Activated T-cell treated with anti-CD3 and anti-CD28 coated beads, Interleukin-2, amount 50 U/mL, for 4 hours (primary cell): ENCODE results near the gene WNT2. TPM values are rescaled to one million over a fixed set of nuclear protein-coding genes. Genes with fewer than 3 reads are reported as not detected.

ENCODE experiments used
- ATAC-seq, 2 donors: fragments of 200-7000 bp; cut with Tn5 transposase; one replicate each; pipeline ENCODE4 v1.10.0; 2021
- DNase-seq: peaks from one replicate; pipeline ENCODE4 v3.0.0-alpha.2; 2020
- H3K27me3 Mint-ChIP-seq: one replicate; pipeline ENCODE4 v1.8.0; 2021; ENCODE audit warnings: low read depth, mixed read lengths
- H3K36me3 Mint-ChIP-seq: one replicate; pipeline ENCODE4 v1.8.0; 2022; ENCODE audit warnings: mixed read lengths; ENCODE audit not compliant: insufficient read depth
- H3K4me1 Mint-ChIP-seq: one replicate; pipeline ENCODE4 v1.8.0; 2021; ENCODE audit warnings: low read depth, mixed read lengths
- H3K4me3 Mint-ChIP-seq: one replicate; pipeline ENCODE4 v1.8.0; 2021; ENCODE audit warnings: mild to moderate bottlenecking, moderate library complexity, mixed read lengths
- H3K9me3 Mint-ChIP-seq: one replicate; pipeline ENCODE4 v1.8.0; 2021; ENCODE audit warnings: mixed read lengths
- total RNA-seq, 3 donors: library from RNA; stranded (reverse); gene quantifications; one replicate each; pipeline ENCODE4 v1.2.1, GENCODE V29; 2021

The WNT2 gene
- not detected for total RNA-seq

DNA sequence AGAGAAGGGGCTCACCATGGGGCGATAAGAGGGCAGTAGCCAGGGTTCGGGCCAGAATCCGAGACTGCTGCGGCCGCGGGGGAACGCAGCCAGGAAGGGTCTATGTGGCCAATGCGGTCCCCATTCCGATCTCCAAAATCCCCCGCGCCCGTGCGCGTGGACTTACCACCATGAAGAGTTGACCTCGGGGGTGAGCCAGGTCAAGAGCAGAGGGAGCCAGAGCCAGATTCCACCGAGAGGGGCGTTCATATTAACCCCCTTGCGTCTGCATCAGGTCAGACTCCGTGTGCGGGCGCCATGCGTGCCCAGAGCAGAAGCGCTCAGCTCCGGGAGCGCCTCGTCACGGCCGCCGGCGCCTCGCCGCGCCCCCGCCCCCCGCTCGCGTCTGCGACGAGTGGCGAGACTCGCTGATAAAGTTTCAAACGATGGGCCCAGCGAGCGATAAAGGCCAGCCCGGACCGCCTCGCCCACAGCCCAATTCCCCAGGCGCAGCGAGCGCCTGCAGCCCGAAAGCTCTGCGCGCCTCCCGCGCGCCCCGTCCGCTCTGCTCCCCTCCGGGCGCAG lies at the start of gene WNT2:
Gene WNT2 (minus strand): TSS at position 318 of the 564 bp plus-strand sequence. CDS start 69 bp downstream, at position 249.
- Mint-ChIP-seq H3K36me3 (no peaks in the 10 kb centered on the region), H3K27me3 (peaks cover 53% of the 10 kb centered on the region), H3K9me3 (no peaks in the 10 kb centered on the region), H3K4me1 (no peaks in the 10 kb centered on the region), H3K4me3 (no peak within 1 kb of the TSS)
- ATAC-seq (no peak), DNase-seq (no peak)

DNA sequence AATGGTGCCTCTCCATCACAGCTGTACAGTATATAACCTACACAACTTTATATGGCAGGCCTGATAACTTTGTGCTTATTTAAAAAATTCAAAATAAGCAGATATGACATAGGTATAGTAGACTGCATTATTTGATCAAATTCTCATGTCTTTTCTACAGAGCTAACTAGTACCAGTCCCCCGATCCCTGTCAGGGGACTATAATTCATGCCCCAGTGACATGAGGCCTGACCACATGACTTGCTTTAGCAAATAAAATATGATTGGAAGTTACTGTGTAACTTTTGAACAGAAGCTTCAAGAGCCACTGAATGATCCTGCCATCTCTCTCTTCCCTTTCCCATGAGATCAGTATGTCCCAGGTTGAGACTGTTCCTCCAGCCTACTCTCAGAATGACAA lies 49.2 kb upstream of the WNT2 start:
- no peak overlapping the region for H3K4me3 Mint-ChIP-seq
- ATAC-seq (no peak), DNase-seq (no peak)
- H3K9me3 Mint-ChIP-seq = no peaks in the 10 kb centered on the region
- H3K27me3 Mint-ChIP-seq = no peaks in the 10 kb centered on the region
- no peaks in the 10 kb centered on the region for H3K36me3 Mint-ChIP-seq
- H3K4me1 Mint-ChIP-seq = no peaks in the 10 kb centered on the region

DNA sequence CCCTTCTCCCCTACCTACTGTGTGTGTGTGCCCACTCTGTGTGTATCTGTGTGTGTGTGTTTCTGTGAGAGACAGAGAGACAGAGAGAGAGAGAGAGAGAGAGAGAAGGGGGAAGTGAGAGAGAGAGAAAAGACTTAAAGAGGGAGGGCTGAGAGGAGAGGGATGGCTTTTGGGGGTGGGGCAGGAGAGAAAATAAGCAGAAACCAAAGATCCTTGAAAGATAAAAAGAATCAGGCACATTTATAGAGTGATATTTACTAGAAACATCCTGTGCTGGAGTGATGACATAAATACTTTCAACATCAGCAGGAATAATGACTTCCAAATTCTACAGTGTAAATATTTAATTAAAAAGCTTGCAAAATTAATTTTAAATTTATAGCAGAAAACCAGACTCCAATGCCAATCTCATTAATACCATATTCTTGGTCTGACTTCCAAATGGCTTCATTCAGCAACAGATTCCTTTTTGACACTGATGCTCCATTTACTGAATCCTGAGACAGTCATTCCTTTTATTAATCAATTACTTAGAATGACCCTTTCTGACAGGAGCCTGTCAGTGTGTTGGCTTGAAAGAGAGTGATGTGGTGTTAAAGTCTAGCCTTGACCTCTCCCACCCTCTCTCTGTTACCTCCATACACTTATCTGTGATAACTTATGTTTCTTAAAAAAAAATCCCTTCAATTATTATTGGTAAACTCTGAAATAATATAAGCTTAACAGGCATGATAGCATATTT lies 41.7 kb upstream of the WNT2 start:
- ATAC-seq (no peak), DNase-seq (no peak)
- H3K27me3 Mint-ChIP-seq = no peaks in the 10 kb centered on the region
- H3K4me1 Mint-ChIP-seq = no peaks in the 10 kb centered on the region
- H3K36me3 Mint-ChIP-seq = no peaks in the 10 kb centered on the region
- H3K4me3 Mint-ChIP-seq = no peak overlapping the region
- H3K9me3 Mint-ChIP-seq = no peaks in the 10 kb centered on the region

- Mint-ChIP-seq H3K4me1 (no peaks in the 10 kb centered on the region), H3K36me3 (no peaks in the 10 kb centered on the region), H3K27me3 (no peaks in the 10 kb centered on the region), H3K9me3 (no peaks in the 10 kb centered on the region), H3K4me3 (no peak overlapping the region)
- ATAC-seq (no peak), DNase-seq (no peak)
Observed at GRCh38 chr7:117362294-117362888, 39.5 kb upstream of the WNT2 start.

DNA sequence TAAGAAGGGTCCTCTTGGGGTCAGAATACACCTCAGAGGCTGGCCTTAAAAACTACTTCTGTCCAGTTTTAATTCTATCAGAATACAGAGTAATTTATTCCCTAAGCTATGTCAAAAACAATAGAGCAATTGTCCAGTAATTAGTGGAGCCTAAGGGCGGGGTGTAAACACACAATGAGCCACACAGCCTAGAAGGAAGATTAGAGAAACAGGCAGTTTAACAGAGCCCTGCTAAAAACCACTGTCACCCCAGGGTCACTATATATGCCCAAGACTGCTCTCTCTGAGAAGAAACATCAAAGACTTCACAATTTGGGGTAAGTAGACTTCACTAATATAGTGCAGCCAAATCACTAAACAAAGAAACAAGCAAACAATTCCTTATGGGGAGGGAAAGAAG lies 27.2 kb upstream of the WNT2 start:
- Mint-ChIP-seq H3K27me3 (peaks cover 4% of the 10 kb centered on the region), H3K4me1 (no peaks in the 10 kb centered on the region)
- no peak for ATAC-seq

DNA sequence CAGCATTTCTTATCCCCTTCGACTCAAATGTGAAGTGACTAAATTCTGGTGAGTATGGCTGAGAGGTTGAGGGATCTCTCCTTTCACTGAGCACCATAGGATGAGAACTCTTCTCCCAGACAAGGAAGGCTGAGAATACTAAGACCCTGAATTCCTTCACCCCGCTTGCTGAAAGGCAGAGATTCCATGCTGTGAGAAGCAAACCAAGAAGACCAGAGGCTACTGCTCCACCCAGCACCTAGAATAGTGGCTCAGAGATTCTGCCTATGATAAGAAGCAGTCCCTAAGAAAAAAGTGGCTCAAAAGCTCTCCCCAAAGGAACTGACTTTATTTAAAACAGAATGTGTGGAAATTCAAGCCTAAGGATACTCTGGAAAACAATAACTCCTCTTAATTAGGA lies 26.7 kb upstream of the WNT2 start:
- H3K27me3 Mint-ChIP-seq = peaks cover 4% of the 10 kb centered on the region
- H3K4me3 Mint-ChIP-seq = no peak overlapping the region

More for the DNA sequence above, 27.2 kb upstream of the WNT2 start:
- Mint-ChIP-seq H3K9me3 (no peaks in the 10 kb centered on the region), H3K36me3 (no peaks in the 10 kb centered on the region), H3K4me3 (no peak overlapping the region)
- no peak for DNase-seq

GRCh38 chr7:117347962-117348672 lies 25.3 kb upstream of the WNT2 start:
- H3K4me1 Mint-ChIP-seq = no peaks in the 10 kb centered on the region
- no peak overlapping the region for H3K4me3 Mint-ChIP-seq

More for the DNA sequence above, 26.7 kb upstream of the WNT2 start:
- DNase-seq (no peak), ATAC-seq (no peak)
- no peaks in the 10 kb centered on the region for H3K4me1 Mint-ChIP-seq
- H3K9me3 Mint-ChIP-seq = no peaks in the 10 kb centered on the region
- H3K36me3 Mint-ChIP-seq = no peaks in the 10 kb centered on the region

DNA sequence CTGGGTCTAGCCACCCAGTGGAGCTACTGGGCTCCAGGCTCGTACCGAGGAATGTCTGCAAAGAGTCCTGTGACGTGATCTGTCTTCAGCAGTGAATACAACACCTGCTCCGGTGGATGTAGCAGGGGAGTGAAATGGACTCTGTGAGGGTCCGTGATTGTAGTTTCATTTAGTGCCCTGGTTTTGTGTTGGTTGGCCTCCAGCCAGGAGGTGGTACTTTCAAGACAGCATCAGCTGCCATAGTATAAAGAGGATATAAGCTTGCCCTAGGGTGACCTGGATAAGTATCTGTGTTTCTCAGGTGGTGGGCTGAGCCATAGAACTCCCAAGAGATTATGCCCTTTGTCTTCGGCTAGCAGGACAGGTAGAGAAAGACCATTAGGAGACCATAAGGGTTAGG lies 24.6 kb upstream of the WNT2 start:
- Mint-ChIP-seq H3K36me3 (no peaks in the 10 kb centered on the region), H3K4me1 (no peaks in the 10 kb centered on the region), H3K27me3 (peaks cover 4% of the 10 kb centered on the region), H3K9me3 (no peaks in the 10 kb centered on the region), H3K4me3 (no peak overlapping the region)
- ATAC-seq (no peak), DNase-seq (no peak)

More at GRCh38 chr7:117347962-117348672, 25.3 kb upstream of the WNT2 start:
- peaks cover 4% of the 10 kb centered on the region for H3K27me3 Mint-ChIP-seq
- DNase-seq (no peak), ATAC-seq (no peak)
- no peaks in the 10 kb centered on the region for H3K9me3 Mint-ChIP-seq
- H3K36me3 Mint-ChIP-seq = no peaks in the 10 kb centered on the region

GRCh38 chr7:117346161-117346560 lies 23.3 kb upstream of the WNT2 start:
- ATAC-seq (no peak), DNase-seq (no peak)
- no peaks in the 10 kb centered on the region for H3K4me1 Mint-ChIP-seq
- H3K36me3 Mint-ChIP-seq = no peaks in the 10 kb centered on the region
- no peak overlapping the region for H3K4me3 Mint-ChIP-seq
- peaks cover 4% of the 10 kb centered on the region for H3K27me3 Mint-ChIP-seq
- H3K9me3 Mint-ChIP-seq = no peaks in the 10 kb centered on the region

DNA sequence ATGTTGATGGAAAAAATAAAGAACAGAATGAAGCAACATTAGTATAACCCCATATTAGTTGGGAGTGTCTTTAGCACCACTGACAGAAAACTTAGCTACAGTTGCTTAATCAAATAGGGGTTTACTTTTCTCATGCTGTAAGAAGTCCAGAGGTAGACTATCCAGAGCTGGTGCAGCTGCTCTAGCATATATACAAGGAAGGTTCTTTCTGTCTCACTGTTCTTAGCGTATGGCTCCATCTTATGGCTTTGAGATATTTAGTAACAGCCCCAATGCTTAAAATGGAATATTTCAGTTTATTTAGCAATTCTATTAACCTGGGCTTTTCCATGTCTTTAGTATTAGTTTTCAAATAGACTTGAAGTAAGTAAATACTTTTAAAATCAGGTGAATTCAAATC lies 15.2 kb upstream of the WNT2 start:
- Mint-ChIP-seq H3K36me3 (no peaks in the 10 kb centered on the region), H3K27me3 (no peaks in the 10 kb centered on the region), H3K4me3 (no peak overlapping the region), H3K9me3 (no peaks in the 10 kb centered on the region), H3K4me1 (no peaks in the 10 kb centered on the region)
- no peak for DNase-seq
- no peak for ATAC-seq

GRCh38 chr7:117333168-117333567 lies 10.3 kb upstream of the WNT2 start:
- ATAC-seq (no peak), DNase-seq (no peak)
- Mint-ChIP-seq H3K4me1 (no peaks in the 10 kb centered on the region), H3K9me3 (no peaks in the 10 kb centered on the region), H3K36me3 (no peaks in the 10 kb centered on the region), H3K27me3 (no peaks in the 10 kb centered on the region), H3K4me3 (no peak overlapping the region)

- Mint-ChIP-seq H3K4me3 (no peak overlapping the region), H3K9me3 (no peaks in the 10 kb centered on the region), H3K27me3 (peaks cover 4% of the 10 kb centered on the region), H3K4me1 (no peaks in the 10 kb centered on the region), H3K36me3 (no peaks in the 10 kb centered on the region)
- DNase-seq = no peak
- ATAC-seq = no peak
Observed at GRCh38 chr7:117332031-117332430, 9.2 kb upstream of the WNT2 start.

DNA sequence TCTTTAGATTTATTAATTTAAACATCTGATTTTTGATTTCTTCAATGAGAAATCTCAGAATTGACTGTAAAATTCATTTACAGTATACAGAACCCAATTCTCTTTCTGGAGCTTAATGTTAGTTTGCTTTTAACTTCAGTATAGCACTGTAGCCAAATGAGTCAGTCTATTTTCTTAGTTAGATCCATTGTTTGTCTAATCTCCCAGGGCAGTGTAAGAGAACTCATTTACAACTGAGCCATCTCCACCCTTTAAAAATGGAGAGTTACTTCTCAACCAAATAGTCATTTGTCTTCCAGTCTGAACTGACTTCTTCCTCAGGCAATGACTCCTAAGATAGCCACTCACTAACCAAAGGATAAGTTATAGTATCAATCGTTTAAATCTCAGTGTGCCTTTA lies 3.0 kb upstream of the WNT2 start:
- Mint-ChIP-seq H3K9me3 (no peaks in the 10 kb centered on the region), H3K4me1 (no peaks in the 10 kb centered on the region), H3K36me3 (no peaks in the 10 kb centered on the region), H3K4me3 (no peak overlapping the region), H3K27me3 (peaks cover 47% of the 10 kb centered on the region)
- ATAC-seq (no peak), DNase-seq (no peak)

DNA sequence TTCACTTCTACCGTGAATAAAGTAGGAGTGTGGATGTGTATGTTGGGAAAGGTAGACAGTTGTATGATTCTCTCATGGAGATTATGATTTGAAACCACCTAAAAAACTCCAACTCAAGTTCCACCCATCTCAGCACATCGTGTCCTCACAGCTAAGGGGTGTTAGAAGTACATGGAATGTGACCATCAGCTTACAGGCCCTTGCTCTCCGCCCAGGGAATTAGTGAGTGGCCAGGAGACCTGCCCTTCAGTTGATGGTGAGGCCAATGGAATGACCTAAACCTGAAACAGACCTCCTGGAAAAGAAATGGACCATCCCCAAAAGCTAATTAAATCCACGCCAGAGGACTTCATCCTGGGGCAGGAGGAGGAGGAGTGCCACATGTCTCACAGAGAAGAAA lies 2.1 kb upstream of the WNT2 start:
- H3K4me1 Mint-ChIP-seq = no peaks in the 10 kb centered on the region
- ATAC-seq (no peak), DNase-seq (no peak)
- no peaks in the 10 kb centered on the region for H3K36me3 Mint-ChIP-seq
- H3K27me3 Mint-ChIP-seq = peaks cover 51% of the 10 kb centered on the region
- H3K9me3 Mint-ChIP-seq = no peaks in the 10 kb centered on the region
- H3K4me3 Mint-ChIP-seq = no peak overlapping the region
